Measurements from ENCODE around the gene PLA2G7. TPM values are rescaled to one million over a fixed set of nuclear protein-coding genes. Genes with fewer than 3 reads are reported as not detected.

Gene PLA2G7
- total RNA-seq, 1 donor from 2014 or later = 0.48 TPM

- Histone ChIP-seq H3K79me2 (ENCODE audit: insufficient read depth, low read length) (no peaks in the 10 kb centered on the region), H3K9ac (ENCODE audit: low read length) (no peak overlapping the region), H3K27me3 (ENCODE audit: insufficient read depth, low read length) (no peaks in the 10 kb centered on the region), H2AFZ (ENCODE audit: low read depth, low read length) (no peak overlapping the region), H3K9me3 (ENCODE audit: insufficient read depth, low read depth, low read length) (no peaks in the 10 kb centered on the region), H3K4me1 (ENCODE audit: insufficient read depth, low read length) (no peaks in the 10 kb centered on the region), H3K4me2 (ENCODE audit: low read length) (no peak overlapping the region), H3K36me3 (ENCODE audit: insufficient read depth, low read length) (no peaks in the 10 kb centered on the region), H4K20me1 (ENCODE audit: insufficient read depth, low read length) (no peaks in the 10 kb centered on the region), H3K4me3 (ENCODE audit: insufficient read depth, low read depth, low read length) (no peak overlapping the region), H3K27ac (ENCODE audit: low read depth, low read length) (no peak overlapping the region)
- Mint-ChIP-seq H3K9me3 (ENCODE audit: unreplicated experiment) (no peaks in the 10 kb centered on the region), H3K36me3 (ENCODE audit: low read depth, unreplicated experiment) (no peaks in the 10 kb centered on the region), H3K27ac (ENCODE audit: unreplicated experiment) (no peak overlapping the region), H3K4me1 (ENCODE audit: low read depth, unreplicated experiment) (no peaks in the 10 kb centered on the region), H3K4me3 (ENCODE audit: unreplicated experiment) (no peak overlapping the region), H3K27me3 (ENCODE audit: low read depth, unreplicated experiment) (no peaks in the 10 kb centered on the region)
- no peak for TF ChIP-seq CTCF (IDR thresholded peaks at IDR 0.05; ENCODE audit: insufficient read depth, low read depth, low read length)
- no peak for TF ChIP-seq EZH2 (IDR thresholded peaks at IDR 0.05; ENCODE audit: insufficient read depth, low read length)
- FAIRE-seq = no peak
- DNase-seq (ENCODE audit: low read depth) = no peak
Observed at GRCh38 chr6:46763466-46763865, 28.3 kb upstream of the PLA2G7 start.

- Histone ChIP-seq H3K9ac (ENCODE audit: low read length) (no peak overlapping the region), H3K36me3 (ENCODE audit: insufficient read depth, low read length) (no peaks in the 10 kb centered on the region), H3K4me1 (ENCODE audit: insufficient read depth, low read length) (peaks cover 5% of the 10 kb centered on the region), H3K27me3 (ENCODE audit: insufficient read depth, low read length) (no peaks in the 10 kb centered on the region), H3K4me3 (ENCODE audit: insufficient read depth, low read depth, low read length) (no peak overlapping the region), H3K4me2 (ENCODE audit: low read length) (no peak overlapping the region), H4K20me1 (ENCODE audit: insufficient read depth, low read length) (no peaks in the 10 kb centered on the region), H2AFZ (ENCODE audit: low read depth, low read length) (no peak overlapping the region), H3K9me3 (ENCODE audit: insufficient read depth, low read depth, low read length) (no peaks in the 10 kb centered on the region), H3K27ac (ENCODE audit: low read depth, low read length) (no peak overlapping the region), H3K79me2 (ENCODE audit: insufficient read depth, low read length) (no peaks in the 10 kb centered on the region)
- Mint-ChIP-seq H3K4me1 (ENCODE audit: low read depth, unreplicated experiment) (no peaks in the 10 kb centered on the region), H3K9me3 (ENCODE audit: unreplicated experiment) (no peaks in the 10 kb centered on the region), H3K27ac (ENCODE audit: unreplicated experiment) (no peak overlapping the region), H3K36me3 (ENCODE audit: low read depth, unreplicated experiment) (no peaks in the 10 kb centered on the region), H3K4me3 (ENCODE audit: unreplicated experiment) (no peak overlapping the region), H3K27me3 (ENCODE audit: low read depth, unreplicated experiment) (no peaks in the 10 kb centered on the region)
- FAIRE-seq = no peak
- TF ChIP-seq EZH2 (IDR thresholded peaks at IDR 0.05; ENCODE audit: insufficient read depth, low read length) = no peak
- TF ChIP-seq CTCF (IDR thresholded peaks at IDR 0.05; ENCODE audit: insufficient read depth, low read depth, low read length) = no peak
- no peak for DNase-seq (ENCODE audit: low read depth)
Observed at GRCh38 chr6:46760925-46761324, 25.8 kb upstream of the PLA2G7 start.

GRCh38 chr6:46758960-46759753 is 24.0 kb upstream of the PLA2G7 start:
- H3K27ac Mint-ChIP-seq (ENCODE audit: unreplicated experiment) = no peak overlapping the region
- no peaks in the 10 kb centered on the region for H3K9me3 Mint-ChIP-seq (ENCODE audit: unreplicated experiment)
- H3K4me3 Mint-ChIP-seq (ENCODE audit: unreplicated experiment) = no peak overlapping the region
- no peaks in the 10 kb centered on the region for H3K36me3 Mint-ChIP-seq (ENCODE audit: low read depth, unreplicated experiment)
- Histone ChIP-seq H3K27me3 (ENCODE audit: insufficient read depth, low read length) (no peaks in the 10 kb centered on the region), H3K9ac (ENCODE audit: low read length) (no peak overlapping the region), H3K4me3 (ENCODE audit: insufficient read depth, low read depth, low read length) (no peak overlapping the region), H2AFZ (ENCODE audit: low read depth, low read length) (no peak overlapping the region), H3K36me3 (ENCODE audit: insufficient read depth, low read length) (no peaks in the 10 kb centered on the region), H3K27ac (ENCODE audit: low read depth, low read length) (no peak overlapping the region), H3K4me1 (ENCODE audit: insufficient read depth, low read length) (peaks cover 5% of the 10 kb centered on the region), H3K79me2 (ENCODE audit: insufficient read depth, low read length) (no peaks in the 10 kb centered on the region), H3K4me2 (ENCODE audit: low read length) (no peak overlapping the region), H4K20me1 (ENCODE audit: insufficient read depth, low read length) (no peaks in the 10 kb centered on the region), H3K9me3 (ENCODE audit: insufficient read depth, low read depth, low read length) (no peaks in the 10 kb centered on the region)
- no peak for DNase-seq (ENCODE audit: low read depth)
- H3K27me3 Mint-ChIP-seq (ENCODE audit: low read depth, unreplicated experiment) = no peaks in the 10 kb centered on the region
- FAIRE-seq = no peak
- no peaks in the 10 kb centered on the region for H3K4me1 Mint-ChIP-seq (ENCODE audit: low read depth, unreplicated experiment)
- TF ChIP-seq CTCF (IDR thresholded peaks at IDR 0.05; ENCODE audit: insufficient read depth, low read depth, low read length) (no peak), EZH2 (IDR thresholded peaks at IDR 0.05; ENCODE audit: insufficient read depth, low read length) (no peak)

Data from astrocyte (in vitro differentiated cells and primary cell).